Activated CD4-positive, alpha-beta T cell treated with anti-CD3 and anti-CD28 coated beads, Interleukin-2, amount 50 U/mL, for 1 hour (primary cell): ENCODE results near the gene CD164L2.
A peak's percentile ranks its signal among the peaks of the same experiment; 100 is the strongest.
"Not testable (repeated sequence)": the region's sequence is repeated elsewhere in the genome, so short reads cannot be mapped to it uniquely, and the experiment has no call there.

ENCODE experiments used
- DNase-seq: peaks from one replicate; pipeline ENCODE4 v3.0.0-alpha.2; 2020

The CD164L2 gene

DNA sequence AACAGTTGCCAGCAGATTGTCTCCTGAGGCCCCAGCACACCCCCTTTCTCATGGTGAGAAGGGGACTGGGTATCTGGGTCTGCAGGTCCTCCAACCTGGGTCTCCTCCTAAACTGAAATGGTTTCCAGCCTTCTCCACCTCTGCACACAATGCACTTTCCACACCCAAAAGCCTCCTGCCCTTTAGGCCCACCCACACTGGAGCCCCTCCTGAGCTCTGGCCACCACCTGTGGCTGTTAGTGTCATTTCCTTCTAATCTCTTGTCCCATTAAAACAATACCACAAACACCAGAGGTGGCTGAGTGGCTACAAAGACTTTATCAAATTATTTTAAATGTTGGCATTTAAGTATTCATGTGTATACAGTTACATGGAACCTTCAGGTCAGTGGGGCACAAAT is 20.8 kb upstream of the CD164L2 start:
- DNase-seq: no peak

GRCh38 chr1:27403065-27403726 is 20.1 kb upstream of the CD164L2 start:
- DNase-seq: peak; percentile 12

- DNase-seq: peak; percentile 16
These were observed 19.2 kb upstream of the CD164L2 start for GRCh38 chr1:27402349-27402754.

DNA sequence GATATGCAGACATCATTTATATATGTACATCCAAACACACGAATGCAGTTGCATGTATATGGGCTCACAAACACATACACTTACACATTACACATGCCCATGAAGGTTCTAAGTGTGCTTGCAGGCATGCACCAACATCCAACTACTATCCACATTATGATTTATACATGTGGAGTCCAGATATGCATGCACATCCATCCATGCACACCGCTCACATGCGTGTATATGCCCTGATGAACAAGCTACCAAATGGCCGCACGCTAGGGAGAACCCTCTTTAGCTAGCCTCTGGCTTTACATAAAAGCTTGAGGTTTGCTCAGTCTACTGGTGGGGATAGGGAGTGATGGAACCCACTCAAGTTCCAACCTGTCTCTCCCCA is 17.8 kb upstream of the CD164L2 start:
- no peak for DNase-seq

GRCh38 chr1:27400082-27400962 is 17.2 kb upstream of the CD164L2 start:
- DNase-seq: no peak

DNA sequence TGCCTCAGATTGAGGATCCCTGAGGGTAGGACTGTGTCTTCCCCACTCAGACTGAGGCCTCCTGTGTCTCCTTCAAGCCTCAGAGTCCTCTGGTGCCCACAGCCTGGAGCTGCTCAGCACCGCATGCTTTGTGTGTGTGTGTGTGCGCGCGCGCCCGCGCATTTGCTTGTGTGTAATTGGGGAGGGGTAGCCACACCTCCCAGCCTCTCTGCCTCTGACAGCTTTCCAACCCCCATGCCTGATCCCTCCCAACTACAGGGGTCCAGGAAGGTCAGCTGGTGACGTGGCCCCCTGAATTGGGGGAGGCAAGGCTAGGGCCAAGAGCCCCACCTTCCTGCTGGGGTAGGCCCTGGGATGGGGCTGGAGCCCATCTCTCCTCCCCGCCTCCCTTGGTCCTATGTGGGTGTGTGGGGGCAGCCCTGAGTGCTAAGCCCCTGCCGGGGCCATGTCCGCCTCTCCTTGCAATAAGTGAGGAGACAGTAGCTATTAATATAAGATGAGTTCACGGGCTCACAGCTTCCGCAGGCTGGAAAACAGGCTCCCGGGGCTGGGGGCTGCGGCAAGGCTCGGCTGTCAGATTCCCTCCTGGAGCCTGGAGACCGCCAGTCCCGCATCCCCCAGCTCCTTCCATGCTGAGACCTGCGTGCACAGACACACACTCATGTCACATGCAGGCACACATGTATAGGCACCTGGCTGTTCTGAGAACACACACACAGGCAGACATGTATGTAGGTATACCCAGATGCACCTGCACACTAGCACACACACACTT is 16.3 kb upstream of the CD164L2 start:
- DNase-seq: no peak

- no peak for DNase-seq
These were observed 15.4 kb upstream of the CD164L2 start for GRCh38 chr1:27398405-27399149.

- DNase-seq: no peak
These were observed 14.6 kb upstream of the CD164L2 start for GRCh38 chr1:27397749-27398148.

- DNase-seq: no peak
These were observed 14.0 kb upstream of the CD164L2 start for GRCh38 chr1:27397110-27397509.

GRCh38 chr1:27395441-27396195 is 12.5 kb upstream of the CD164L2 start:
- peak; percentile 80 for DNase-seq

- no peak for DNase-seq
These were observed 11.8 kb upstream of the CD164L2 start for GRCh38 chr1:27394925-27395324.

DNA sequence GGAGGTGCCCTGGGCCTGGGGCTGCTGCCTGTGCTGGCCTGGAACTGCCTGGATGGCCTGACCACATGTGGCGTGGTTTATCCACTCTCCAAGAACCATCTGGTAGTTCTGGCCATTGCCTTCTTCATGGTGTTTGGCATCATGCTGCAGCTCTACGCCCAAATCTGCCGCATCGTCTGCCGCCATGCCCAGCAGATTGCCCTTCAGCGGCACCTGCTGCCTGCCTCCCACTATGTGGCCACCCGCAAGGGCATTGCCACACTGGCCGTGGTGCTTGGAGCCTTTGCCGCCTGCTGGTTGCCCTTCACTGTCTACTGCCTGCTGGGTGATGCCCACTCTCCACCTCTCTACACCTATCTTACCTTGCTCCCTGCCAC is 11.1 kb upstream of the CD164L2 start:
- no peak for DNase-seq

GRCh38 chr1:27393641-27394281 is 10.6 kb upstream of the CD164L2 start:
- no peak for DNase-seq

GRCh38 chr1:27392778-27393635 is 9.9 kb upstream of the CD164L2 start:
- no peak for DNase-seq

DNA sequence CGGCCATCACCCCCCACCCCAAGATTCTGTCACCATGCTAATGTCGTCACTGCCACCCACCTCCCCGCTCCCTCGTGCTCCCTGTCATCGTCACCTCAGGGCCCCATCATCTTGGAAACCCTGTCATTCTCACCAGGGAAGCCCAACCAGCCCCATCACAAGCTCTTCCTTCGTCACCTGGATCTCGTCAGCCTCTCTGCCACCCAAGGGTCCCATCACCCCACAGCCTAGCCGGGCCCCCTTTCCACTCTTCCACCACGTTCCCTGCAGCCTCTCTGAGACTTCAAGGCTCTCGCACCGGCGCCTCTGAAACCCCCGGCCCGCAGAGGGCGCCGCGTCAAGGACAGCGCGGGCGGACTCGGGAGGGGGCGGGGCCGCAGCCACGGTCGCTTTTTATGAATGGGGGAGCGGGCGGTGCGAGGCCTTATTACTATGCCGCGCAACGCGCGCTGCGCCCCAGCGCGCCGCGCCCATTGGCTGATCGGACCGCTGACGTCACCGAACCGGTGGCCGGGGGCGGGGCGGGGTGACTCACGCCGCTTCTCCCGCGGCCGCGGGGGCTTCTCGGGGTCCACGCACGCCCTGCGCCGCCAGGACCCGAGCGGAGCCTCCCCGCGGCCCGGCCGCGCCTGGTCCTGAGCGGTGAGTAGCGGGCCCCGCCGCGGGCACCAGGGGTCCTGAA is 9.1 kb upstream of the CD164L2 start, which contains the start of gene GPR3:
Gene GPR3 (plus strand): TSS at position 527 of the 682 bp plus-strand sequence. CDS start 1,177 bp downstream, outside the sequence.
- peak; percentile 93 for DNase-seq

DNA sequence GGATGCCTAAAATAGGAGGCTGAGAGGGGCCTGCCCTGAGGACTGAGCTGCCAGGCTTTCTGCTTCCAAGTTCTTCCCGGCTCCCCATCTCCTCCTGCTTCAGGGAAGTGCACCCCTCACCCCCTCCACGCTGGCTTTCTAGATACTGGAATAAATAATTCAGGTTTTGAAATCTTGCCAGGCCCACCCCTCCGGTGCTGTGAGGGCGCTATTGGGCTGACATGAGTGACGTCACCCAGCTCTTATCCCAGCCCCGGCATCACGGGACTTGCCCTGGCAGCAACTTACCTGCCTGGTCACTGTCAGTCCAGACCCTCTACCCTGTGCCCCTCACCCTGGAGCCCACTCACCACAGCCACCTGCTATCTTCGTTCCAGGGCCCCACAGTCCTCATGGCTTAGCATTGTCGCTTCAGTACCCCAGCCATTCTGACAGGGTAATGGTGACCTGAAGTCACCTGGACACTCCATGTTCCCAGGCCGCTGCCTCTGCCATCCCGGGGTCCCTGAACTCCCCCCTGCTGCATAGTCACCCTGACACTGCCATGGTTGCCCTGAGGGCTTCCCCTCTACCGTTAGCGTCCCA is 8.5 kb upstream of the CD164L2 start:
- DNase-seq: peak; percentile 13

DNA sequence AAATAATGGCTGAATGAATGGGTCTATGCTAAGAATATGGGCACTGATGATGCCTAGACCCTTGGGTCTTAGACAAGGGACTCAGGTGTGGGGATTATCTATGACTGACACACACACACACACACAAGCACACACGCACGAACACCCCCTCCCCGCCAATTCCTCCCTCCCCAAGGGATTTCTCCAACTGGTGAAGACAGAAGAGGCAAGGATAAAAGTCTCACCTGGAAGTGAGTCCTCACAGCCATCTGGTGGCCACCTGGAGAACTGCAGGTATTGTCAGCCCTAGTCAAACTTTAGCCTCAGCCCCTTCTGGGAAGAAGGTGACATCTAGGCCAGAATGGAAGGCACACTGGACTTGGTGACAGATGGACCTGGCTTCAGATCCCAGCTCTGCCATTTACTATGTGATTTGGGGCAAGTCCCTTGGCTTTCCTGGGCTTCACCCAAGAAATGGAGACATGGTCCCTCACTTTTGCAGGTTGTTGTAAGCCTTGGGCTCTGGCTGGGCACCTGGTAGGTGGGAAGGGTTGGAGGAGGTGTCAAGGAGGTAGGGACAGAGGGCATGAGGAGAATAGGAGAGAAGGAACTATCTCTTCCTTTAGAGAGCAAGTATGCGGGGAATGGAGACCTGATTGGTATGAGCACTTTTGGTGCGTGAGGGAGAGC is 5.3 kb upstream of the CD164L2 start:
- peak; percentile 78 for DNase-seq

DNA sequence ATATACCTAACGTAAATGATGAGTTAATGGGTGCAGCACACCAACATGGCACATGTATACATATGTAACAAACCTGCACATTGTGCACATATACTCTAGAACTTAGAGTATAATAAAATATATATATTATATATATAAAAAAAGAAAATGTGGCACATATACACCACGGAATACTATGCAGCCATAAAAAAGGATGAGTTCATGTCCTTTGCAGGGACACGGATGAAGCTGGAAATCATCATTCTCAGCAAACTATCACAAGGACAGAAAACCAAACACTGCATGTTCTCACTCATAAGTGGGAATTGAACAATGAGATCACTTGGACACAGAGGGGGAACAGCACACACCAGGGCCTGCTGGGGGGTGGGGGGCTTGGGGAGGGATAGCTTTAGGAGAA is 1.7 kb upstream of the CD164L2 start:
- not testable (repeated sequence) for DNase-seq

DNA sequence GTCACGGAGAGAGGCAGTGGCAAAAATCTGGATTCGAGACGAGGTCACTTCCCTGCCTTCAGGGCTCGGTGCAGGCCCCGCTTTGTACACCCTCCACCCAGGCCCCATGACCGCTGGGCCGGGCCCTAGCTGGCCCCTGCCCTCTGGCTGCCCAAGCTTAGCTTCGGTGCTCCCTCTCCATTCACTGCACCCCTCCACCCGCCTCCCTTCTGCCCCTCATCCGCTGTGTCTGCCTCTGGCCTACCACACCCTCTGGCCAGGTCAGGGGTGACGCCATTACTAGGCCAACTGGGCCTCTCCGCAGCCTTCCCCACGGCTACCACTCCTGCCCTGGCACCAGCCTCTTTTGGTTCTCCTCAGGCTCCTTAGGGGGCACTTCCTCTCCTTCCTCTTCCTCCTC is 528 bp upstream of the CD164L2 start:
- DNase-seq: no peak
